Measurements from ENCODE around the gene PRKN.

DNA sequence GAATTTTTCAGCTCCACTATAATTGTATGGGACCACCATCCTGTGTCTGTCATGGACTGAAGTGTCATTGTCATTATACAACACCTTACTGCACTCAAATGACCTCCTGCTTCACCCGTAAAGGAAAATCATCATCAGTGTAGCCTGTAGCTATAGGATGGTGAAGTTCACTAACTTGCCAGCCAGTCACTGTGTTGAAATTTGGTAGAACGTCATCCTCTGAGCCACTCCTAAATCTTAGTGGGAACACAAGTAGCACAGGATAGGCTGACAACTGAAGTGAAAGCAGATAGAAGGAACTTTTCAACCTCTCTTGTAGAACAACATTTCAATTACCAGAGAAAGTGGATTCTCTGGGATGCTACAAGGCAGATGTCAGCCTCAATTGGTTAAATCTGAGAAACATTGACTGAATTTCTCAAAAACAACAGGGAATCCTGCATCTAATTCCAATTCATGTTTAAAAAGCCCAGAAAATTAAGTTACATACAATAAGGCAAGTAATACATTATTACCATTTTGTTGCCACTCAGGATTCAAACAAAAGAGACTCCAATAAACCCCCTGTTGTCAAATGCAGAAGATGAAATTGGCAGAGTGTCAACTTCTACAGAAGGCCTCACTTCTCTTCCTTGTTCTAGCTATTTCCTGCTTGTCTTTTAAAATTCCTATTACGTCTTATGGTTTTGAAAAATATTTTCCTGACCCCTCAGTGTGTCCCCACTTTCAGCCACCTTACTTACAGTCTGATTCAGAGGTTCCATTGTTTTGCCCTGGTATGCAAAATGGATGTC, 805.8 kb downstream of the PRKN start:
- TF ChIP-seq IRF2 (CRISPR knock-in tag; IDR thresholded peaks at IDR 0.05) (no peak), ELF1 (tag; IDR thresholded peaks at IDR 0.05) (no peak), PTRF (tag; IDR thresholded peaks at IDR 0.05) (no peak), TAF1 (IDR thresholded peaks at IDR 0.05; ENCODE audit: control insufficient read depth, extremely low read depth, insufficient read depth, low read length, severe bottlenecking) (no peak), ZNF699 (CRISPR knock-in tag; IDR thresholded peaks at IDR 0.05; ENCODE audit: insufficient replicate concordance) (no peak), NCOA2 (IDR thresholded peaks at IDR 0.05; ENCODE audit: partially characterized antibody in 2 of 2) (no peak)
- TF ChIP-seq, protein P1, sequence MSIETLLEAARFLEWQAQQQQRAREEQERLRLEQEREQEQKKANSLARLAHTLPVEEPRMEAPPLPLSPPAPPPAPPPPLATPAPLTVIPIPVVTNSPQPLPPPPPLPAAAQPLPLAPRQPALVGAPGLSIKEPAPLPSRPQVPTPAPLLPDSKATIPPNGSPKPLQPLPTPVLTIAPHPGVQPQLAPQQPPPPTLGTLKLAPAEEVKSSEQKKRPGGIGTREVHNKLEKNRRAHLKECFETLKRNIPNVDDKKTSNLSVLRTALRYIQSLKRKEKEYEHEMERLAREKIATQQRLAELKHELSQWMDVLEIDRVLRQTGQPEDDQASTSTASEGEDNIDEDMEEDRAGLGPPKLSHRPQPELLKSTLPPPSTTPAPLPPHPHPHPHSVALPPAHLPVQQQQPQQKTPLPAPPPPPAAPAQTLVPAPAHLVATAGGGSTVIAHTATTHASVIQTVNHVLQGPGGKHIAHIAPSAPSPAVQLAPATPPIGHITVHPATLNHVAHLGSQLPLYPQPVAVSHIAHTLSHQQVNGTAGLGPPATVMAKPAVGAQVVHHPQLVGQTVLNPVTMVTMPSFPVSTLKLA (conservative IDR thresholded peaks at IDR 0.05), result no peak
- TF ChIP-seq, protein P2, sequence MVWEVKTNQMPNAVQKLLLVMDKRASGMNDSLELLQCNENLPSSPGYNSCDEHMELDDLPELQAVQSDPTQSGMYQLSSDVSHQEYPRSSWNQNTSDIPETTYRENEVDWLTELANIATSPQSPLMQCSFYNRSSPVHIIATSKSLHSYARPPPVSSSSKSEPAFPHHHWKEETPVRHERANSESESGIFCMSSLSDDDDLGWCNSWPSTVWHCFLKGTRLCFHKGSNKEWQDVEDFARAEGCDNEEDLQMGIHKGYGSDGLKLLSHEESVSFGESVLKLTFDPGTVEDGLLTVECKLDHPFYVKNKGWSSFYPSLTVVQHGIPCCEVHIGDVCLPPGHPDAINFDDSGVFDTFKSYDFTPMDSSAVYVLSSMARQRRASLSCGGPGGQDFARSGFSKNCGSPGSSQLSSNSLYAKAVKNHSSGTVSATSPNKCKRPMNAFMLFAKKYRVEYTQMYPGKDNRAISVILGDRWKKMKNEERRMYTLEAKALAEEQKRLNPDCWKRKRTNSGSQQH (CRISPR knock-in tag; IDR thresholded peaks at IDR 0.05), result no peak
- TF ChIP-seq, protein P3, sequence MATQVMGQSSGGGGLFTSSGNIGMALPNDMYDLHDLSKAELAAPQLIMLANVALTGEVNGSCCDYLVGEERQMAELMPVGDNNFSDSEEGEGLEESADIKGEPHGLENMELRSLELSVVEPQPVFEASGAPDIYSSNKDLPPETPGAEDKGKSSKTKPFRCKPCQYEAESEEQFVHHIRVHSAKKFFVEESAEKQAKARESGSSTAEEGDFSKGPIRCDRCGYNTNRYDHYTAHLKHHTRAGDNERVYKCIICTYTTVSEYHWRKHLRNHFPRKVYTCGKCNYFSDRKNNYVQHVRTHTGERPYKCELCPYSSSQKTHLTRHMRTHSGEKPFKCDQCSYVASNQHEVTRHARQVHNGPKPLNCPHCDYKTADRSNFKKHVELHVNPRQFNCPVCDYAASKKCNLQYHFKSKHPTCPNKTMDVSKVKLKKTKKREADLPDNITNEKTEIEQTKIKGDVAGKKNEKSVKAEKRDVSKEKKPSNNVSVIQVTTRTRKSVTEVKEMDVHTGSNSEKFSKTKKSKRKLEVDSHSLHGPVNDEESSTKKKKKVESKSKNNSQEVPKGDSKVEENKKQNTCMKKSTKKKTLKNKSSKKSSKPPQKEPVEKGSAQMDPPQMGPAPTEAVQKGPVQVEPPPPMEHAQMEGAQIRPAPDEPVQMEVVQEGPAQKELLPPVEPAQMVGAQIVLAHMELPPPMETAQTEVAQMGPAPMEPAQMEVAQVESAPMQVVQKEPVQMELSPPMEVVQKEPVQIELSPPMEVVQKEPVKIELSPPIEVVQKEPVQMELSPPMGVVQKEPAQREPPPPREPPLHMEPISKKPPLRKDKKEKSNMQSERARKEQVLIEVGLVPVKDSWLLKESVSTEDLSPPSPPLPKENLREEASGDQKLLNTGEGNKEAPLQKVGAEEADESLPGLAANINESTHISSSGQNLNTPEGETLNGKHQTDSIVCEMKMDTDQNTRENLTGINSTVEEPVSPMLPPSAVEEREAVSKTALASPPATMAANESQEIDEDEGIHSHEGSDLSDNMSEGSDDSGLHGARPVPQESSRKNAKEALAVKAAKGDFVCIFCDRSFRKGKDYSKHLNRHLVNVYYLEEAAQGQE (IDR thresholded peaks at IDR 0.05; ENCODE audit: borderline replicate concordance), result no peak
- TF ChIP-seq, protein P3 (CRISPR knock-in tag; IDR thresholded peaks at IDR 0.05; ENCODE audit: low read depth), result no peak
